HG02642 (cell line): Measurements from ENCODE around the gene TCF23.
"Not testable (repeated sequence)": the region's sequence is repeated elsewhere in the genome, so short reads cannot be mapped to it uniquely, and the experiment has no call there.

Experiments used
- ATAC-seq: cut with Tn5 transposase; IDR thresholded peaks from one replicate; pipeline ENCODE4 v1.9.1; 2021; ENCODE audit warnings: mild to moderate bottlenecking; ENCODE audit not compliant: unreplicated experiment, poor library complexity

TCF23 gene

DNA sequence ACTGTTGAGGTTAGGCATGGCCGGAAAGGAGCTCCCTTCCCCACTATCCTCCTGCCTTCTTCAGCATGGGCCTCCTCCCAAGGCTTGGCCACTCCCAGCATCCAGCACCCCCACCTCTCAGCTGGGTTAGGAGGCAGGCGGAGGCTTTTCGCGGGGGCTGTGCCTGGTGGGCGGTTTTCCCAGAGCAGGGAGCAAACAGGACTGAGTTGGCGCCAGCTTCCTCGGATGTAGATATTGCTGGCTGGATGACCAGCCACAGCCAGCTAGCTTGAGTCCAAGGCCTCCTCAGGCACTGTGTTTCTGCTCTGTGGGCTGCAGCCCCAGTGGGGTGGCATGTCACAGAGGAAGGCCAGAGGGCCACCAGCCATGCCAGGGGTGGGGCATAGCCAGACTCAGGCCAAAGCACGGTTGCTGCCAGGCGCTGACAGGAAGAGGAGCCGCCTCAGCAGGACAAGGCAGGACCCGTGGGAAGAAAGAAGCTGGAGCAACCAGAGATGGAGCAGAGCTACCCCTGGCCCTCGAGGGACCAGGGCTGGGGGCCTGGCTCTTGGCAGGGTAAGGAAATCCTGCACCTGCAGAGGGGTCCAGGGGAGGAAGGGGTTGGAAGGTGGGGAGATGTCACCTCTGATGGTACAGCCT is at the start of gene TCF23:
Gene TCF23 (plus strand): TSS at position 204 of the 639 bp plus-strand sequence. CDS start 130 bp downstream, at position 334.
- no peak for ATAC-seq

DNA sequence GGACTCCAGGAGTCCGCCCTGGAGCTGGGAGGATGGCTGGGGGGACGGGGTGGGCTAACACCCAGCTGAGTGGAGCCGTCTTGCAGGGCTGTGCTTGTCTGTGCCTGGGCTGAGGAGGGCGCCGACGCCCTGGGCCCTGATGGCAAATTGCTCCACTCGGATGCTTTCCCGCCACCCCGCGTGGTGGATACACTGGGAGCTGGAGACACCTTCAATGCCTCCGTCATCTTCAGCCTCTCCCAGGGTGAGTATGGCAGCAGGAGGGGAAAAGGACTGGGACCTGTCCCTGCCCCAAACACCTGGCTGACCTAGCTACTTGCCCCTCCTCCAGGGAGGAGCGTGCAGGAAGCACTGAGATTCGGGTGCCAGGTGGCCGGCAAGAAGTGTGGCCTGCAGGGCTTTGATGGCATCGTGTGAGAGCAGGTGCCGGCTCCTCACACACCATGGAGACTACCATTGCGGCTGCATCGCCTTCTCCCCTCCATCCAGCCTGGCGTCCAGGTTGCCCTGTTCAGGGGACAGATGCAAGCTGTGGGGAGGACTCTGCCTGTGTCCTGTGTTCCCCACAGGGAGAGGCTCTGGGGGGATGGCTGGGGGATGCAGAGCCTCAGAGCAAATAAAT is 49.4 kb upstream of the TCF23 start:
- no peak for ATAC-seq

DNA sequence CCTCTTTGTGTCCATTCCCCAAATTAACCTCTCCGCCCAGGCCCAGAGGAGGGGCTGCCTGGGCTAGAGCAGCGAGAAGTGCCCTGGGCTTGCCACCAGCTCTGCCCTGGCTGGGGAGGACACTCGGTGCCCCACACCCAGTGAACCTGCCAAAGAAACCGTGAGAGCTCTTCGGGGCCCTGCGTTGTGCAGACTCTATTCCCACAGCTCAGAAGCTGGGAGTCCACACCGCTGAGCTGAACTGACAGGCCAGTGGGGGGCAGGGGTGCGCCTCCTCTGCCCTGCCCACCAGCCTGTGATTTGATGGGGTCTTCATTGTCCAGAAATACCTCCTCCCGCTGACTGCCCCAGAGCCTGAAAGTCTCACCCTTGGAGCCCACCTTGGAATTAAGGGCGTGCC is 48.8 kb upstream of the TCF23 start:
- no peak for ATAC-seq

DNA sequence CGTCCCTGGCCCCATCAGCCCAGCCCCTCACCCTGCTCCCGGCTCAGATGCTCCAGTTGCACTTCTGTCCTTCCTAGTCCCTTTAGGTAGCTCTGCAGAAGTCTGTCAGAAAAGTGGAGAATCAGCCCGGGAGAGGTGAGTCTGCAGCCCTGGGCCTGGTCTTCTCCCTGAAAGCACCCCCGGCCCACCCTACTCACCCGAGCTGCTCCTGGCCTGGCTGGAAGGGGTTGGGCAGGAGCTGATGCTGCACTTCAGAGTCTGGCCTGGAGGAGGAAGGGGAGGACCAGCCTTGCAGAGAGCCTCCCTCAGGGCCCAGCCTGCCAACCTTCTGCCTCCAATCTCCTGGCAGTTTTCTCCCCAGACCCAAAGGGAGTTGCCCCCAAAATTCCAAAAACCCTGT is 46.5 kb upstream of the TCF23 start:
- ATAC-seq, result no peak

DNA sequence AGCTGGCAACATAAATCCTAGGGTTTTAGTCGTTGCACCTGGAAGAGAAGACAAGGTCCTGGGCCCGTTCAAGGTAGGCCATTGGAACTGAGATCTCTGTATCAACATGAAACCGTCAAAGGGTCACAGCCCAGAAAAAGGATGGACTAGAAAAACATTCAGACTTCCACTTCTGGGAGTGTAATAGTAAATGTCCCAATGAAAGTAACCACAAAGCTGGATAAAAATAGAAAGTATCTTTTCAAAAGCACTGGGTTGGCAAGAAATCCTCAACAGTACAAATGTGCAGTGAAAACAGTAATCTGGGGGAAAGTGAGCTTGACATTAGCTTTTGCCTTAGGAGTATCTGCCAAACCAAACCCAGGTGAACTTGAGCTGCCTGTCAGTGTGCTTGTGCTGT is 42.8 kb upstream of the TCF23 start:
- no peak for ATAC-seq

DNA sequence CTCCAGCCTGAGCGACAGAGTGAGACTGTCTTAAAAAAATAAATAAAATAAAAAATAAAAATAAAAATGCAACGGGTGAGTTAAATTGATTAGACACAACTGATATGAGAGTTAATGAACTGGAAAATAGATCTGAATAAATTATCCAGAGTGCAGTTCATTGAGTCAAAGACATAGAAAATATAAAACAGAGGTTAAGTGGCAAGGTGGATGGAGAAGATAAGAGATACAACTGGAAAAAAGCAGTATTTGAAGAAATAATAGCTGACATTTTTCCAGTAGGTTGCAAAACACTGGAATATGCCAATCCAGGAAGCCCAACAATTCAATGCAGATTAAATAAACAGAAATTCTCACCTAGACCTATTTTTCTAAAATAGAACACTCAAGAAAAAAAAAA is 40.6 kb upstream of the TCF23 start:
- ATAC-seq, result no peak

DNA sequence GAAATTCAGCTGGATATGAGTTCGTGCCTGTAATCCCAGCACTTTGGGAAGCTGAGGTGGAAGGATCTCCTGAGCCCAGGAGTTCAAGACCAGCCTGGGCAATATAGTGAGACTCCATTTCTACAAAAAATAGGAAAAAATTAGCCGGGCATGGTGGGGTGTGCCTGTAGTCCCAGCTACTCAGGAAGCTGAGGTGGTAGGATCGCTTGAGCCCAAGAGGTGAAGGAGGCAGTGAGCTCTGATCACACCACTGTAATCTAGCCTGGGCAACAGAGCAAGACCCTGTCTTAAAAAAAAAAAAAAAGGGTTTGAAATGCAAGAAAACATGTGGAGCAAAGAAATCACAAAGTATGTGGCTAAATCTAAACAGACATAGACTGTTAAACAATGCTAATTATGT is 39.7 kb upstream of the TCF23 start:
- no peak for ATAC-seq

DNA sequence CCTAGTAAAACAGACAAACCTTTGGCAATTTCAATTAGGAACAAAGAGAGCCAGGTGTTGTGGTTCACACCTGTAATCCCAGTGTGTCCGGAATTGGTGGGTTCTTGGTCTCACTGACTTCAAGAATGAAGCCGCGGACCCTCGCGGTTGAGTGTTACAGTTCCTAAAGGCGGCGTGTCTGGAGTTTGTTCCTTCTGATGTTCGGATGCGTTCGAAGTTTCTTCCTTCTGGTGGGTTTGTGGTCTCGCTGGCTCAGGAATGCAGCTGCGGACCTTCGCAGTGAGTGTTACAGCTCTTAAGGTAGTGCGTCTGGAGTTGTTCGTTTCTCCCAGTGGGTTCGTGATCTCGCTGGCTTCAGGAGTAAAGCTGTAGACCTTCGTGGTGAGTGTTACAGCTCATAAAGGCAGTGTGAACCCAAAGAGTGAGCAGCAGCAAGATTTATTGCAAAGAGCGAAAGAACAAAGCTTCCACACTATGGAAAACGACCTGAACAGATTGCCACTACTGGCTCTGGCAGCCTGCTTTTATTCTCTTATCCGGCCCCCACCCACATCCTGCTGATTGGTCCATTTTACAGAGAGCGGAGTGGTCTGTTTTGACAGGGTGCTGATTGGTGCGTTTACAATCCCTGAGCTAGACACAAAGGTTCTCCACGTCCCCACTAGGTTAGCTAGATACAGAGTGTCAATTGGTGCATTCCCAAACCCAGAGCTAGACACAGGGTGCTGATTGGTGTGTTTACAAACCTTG is 38.0 kb upstream of the TCF23 start:
- ATAC-seq, result not testable (repeated sequence)

DNA sequence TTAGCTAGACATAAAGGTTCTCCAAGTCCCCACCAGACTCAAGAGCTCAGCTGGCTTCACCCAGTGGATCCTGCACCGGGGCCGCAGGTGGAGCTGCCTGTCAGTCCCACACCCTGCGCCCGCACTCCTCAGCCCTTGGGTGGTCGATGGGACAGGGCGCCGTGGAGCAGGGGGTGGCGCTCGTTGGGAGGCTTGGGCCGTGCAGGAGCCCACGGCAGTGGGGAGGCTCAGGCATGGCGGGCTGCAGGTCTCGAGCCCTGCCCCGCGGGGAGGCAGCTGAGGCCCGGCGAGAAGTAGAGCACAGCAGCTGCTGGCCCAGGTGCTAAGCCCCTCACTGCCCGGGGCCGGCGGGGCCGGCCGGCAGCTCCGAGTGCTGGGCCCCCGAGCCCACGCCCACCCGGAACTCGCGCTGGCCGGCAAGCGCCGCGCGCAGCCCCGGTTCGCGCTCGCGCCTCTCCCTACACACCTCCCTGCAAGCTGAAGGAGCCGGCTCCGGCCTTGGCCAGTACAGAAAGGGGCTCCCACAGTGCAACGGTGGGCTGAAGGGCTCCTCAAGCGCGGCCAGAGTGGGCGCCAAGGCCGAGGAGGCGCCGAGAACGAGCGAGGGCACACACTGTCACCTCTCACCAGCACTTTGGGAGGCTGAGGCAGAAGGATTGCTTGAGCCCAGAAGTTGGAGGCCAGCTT is 37.3 kb upstream of the TCF23 start:
- ATAC-seq, result not testable (repeated sequence)

DNA sequence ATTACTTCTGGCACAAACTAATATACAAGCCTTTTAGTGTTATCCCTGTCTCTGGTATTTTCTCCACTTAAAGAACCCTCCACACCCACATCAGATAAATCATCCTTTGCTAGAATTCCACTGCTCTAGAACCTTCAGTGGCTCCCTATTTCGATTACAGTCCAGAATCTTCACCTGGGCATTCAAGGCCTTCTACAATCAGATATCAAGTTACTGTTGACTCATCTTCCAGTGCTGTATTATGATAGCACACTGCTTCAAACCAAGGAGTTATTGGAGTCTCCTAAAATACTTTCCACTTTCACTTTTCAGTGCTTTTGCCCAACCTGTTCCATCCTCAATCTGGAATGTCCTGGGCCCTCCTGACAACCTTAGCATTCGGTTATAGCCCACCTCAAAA is 33.3 kb upstream of the TCF23 start:
- ATAC-seq, result no peak

DNA sequence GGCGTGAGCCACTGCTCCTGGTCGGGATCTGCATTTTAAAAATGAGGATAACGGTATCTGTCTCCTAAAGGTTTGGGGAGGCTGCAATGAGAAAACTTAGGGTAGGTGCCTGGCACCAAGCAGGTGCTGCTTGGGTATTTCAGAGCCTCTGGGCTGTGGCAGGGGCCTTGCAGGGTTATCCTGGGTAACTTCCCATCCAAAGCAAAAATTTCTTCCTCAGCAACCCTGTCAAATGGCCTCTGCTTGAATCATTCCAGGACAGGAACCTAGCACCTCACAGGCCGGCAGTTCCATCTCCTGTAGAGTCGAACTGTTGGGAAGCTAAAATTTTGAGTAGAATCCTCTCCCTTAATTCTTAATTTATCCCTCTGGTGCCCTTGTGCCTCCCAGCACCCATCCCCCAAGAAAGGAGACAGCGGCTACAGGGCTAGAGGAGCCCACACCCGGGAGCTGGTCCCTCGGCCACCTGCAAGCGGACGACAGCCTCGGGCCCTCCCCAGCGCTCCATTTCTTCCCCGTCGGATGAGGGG is 30.7 kb upstream of the TCF23 start:
- no peak for ATAC-seq

DNA sequence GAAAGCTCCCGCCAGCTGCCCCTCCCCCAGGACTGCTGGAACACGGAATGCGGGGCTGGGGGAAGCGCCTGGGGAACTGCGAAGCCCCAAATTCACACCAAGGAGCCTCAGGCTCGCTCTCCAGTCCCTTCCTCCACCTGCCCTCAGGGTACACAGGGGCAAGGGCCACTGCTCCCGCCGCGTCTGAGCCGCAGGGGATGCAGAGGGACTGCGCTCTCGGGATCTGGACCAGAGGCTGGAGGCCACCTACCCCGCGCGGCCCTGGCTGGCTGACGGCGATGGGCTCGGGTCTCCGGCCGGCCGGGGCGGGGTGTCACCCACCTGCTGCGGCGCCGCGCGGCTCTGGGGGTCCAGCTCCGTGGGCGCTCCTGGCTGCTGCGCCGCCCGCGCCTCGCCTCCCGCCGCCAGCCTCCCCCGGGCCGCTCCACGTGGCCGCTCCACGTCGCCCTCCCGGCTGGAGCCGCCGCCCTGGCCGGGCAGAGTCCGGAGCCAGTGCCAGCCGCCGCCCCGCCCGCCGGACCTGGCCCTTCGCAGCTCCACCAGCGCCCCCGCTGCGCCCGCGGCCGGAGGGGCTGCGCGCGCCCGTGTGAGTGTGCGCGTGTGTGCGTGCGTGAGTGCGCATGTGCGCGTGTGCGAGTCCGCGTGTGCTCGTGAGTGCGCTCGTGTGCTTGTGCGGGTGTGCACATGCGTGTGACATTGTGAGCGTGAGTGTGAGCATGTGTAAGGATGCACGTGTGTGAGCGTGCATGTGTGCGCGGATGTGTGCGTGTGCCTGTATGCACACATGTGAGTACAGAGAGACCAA is 30.1 kb upstream of the TCF23 start, which contains the start of gene CGREF1:
Gene CGREF1 (minus strand): TSS at position 604 of the 805 bp plus-strand sequence. CDS start 14,762 bp downstream, outside the sequence.
- ATAC-seq, result no peak

DNA sequence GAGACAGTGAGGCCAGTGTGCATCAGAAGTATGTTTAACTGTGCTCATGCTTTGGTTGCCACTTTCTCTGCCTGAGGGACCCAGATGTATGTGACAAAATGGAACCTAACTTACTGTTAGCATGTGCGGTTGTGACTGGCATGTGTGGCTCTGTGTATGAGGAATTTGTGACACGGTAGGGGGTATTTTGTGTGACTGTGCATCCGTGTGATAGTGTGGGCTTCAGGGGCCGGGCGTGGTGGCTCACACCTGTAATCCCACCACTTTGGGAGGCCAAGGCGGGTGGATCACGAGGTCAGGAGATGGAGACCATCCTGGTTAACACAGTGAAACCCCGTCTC is 29.5 kb upstream of the TCF23 start:
- ATAC-seq, result not testable (repeated sequence)

DNA sequence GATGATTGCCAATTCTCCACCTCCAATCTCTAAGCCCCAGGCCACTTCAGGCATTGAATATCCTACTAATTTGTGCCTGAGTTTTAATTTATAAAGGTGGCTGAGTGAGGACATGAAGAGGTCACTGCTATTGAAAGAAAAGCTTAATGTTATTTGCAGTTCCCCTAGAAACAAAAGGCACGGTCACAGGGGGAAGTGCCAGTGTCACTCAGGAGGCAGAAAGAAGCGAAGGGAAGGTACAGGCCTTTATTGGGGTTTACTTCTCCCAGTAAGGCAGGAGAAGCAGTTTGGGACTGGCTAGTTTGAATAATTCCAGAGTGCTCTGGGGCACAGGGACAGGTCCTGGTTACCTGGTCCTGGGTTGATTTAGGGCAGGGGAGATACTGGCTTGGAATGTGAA is 26.9 kb upstream of the TCF23 start:
- ATAC-seq, result no peak

DNA sequence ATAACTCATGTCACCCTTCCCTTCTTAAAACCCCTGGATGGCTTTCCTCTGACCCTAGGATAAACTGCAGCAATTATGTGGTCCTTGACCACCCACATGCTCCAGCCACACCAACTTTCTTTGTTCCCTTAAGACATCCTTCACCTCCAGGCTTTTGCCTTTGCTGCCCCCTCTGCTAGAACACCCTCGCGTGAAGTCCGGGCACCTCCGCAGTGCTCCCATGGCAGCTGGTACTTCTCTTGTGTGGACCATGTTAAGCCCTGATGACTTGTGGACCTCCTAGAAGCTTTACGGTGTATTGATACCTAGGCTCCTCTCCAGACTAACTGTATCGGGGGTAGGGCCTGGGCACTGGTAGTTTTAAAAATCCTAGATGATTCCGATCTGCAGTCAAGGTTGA is 26.0 kb upstream of the TCF23 start:
- no peak for ATAC-seq

DNA sequence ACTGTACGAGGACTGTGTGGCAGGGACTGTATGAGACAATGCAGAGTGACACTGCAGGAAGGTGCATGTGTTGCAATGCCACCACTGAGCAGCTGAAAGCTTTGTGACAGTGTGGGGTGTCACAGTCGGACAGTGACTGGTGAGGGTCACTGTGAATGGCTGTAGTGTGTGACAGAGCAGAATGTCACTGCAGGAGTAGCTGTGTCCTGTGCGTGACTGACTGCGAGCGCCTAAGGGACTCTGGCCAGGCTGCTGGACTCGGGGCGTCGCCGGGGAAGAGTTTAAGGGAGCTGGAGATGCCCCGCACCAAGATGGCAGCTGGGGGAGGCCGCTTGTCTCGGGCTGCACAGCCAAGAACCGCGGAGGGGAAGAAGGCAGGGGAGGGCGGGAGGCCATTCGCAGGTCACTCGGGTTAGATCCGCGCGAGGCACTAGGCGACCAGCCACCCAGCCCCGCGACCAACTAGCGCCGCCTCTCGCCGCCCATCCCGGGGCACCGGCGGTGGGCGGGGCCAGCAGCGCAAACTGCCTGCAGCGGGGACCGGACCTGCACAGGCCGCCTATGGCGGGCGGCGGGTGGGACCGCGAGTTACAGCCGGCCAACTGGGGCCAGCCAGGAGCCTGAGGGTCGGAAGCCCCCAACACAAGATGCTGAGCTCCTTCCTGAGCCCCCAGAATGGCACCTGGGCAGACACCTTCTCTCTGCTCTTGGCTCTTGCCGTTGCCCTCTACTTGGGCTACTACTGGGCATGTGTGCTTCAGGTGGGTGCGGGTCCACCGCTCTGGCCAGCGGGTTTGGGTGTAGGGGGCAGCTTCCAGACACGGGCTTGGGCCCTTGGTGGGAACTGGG is 25.3 kb upstream of the TCF23 start, which contains the start of gene ABHD1:
Gene ABHD1 (plus strand): TSS at position 514 of the 849 bp plus-strand sequence. CDS start 134 bp downstream, at position 648.
- ATAC-seq, result no peak

DNA sequence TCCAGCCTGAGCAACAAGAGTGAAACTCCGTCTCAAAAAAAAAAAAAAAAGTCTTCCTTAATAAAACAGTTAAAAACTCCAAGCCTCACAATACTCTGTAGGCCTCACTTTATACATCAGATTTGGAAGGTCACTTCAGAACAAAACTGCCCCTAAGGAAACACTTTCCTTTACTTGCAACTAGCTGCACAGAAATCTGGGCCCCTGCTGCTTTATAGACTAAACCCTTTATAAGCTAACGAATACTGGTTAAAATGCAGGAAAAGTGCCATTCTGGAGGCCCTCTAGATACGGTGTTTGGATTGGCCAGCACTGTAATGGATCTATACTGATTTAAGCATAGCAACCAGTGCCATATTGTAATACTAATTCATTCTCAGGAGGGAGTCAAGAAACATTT is 23.7 kb upstream of the TCF23 start:
- no peak for ATAC-seq

DNA sequence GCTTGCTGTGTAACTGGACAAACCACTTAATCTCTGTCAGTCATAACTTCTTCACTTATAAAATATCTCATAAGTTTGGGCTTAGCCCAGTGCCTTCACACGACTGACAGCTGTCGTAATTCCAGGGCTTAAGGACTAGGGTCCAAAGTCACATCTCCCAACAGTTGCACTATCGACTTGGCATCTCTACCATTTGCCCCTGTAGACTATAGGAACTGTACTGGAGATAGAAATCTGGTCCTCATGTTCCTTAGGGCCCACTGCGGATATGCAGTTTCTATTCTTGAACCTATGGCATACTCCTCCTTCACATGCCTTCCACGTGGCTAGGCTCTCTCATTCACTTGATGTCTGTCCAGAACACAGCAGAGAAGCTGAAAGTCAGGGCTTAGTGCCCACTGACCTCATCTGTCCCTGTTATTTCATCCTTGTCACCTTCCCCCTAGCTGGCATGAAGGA is 22.5 kb upstream of the TCF23 start:
- ATAC-seq, result no peak
